ENCODE results near the gene DTD1. TPM values are rescaled to one million over a fixed set of nuclear protein-coding genes. Genes with fewer than 3 reads are reported as not detected.

Gene DTD1
- total RNA-seq, 2 donors from 2014 or later = 8.9 to 16.1 TPM

DNA sequence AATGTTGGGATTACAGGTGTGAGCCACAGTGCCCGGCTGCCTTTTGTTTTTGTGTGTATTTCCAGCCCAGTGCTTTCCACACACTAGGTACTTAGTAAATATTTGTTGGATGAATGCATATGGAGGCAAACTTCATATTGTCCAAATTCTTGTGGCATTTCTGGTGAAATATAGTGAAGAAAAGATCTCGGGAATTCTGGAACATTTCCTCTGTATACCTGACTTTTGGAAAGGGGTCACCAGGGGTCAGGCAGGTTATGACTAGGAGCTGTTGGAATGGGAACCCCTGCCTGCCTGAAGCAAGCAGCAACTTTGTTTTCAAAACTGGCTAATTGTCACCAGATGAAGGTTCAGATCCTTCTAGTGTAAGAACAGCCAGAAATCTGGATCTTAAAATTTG lies 213.7 kb downstream of the DTD1 start:
- ATAC-seq = no peak
- H3K4me3 ChIP-seq = no peak overlapping the region
- H3K4me1 ChIP-seq = no peaks in the 10 kb centered on the region
- DNase-seq = no peak
- no peak overlapping the region for H3K27ac ChIP-seq
- no peaks in the 10 kb centered on the region for H3K9me3 ChIP-seq
- intact Hi-C loops (cut with DNase I) = no loop called here
- no peaks in the 10 kb centered on the region for H3K27me3 ChIP-seq
- H3K36me3 ChIP-seq (replicated peaks in 1 of 2; ENCODE audit: insufficient read depth in 1 of 2, low read depth in 2 of 2) = no peaks in the 10 kb centered on the region
- WGBS, 2 donors = 65 to 70% methylated on average over 2 of the region's 2 CpGs
- TF ChIP-seq, protein P1, sequence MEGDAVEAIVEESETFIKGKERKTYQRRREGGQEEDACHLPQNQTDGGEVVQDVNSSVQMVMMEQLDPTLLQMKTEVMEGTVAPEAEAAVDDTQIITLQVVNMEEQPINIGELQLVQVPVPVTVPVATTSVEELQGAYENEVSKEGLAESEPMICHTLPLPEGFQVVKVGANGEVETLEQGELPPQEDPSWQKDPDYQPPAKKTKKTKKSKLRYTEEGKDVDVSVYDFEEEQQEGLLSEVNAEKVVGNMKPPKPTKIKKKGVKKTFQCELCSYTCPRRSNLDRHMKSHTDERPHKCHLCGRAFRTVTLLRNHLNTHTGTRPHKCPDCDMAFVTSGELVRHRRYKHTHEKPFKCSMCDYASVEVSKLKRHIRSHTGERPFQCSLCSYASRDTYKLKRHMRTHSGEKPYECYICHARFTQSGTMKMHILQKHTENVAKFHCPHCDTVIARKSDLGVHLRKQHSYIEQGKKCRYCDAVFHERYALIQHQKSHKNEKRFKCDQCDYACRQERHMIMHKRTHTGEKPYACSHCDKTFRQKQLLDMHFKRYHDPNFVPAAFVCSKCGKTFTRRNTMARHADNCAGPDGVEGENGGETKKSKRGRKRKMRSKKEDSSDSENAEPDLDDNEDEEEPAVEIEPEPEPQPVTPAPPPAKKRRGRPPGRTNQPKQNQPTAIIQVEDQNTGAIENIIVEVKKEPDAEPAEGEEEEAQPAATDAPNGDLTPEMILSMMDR (IDR thresholded peaks at IDR 0.05) = no peak
- TF ChIP-seq POLR2A (IDR thresholded peaks at IDR 0.05) = no peak

DNA sequence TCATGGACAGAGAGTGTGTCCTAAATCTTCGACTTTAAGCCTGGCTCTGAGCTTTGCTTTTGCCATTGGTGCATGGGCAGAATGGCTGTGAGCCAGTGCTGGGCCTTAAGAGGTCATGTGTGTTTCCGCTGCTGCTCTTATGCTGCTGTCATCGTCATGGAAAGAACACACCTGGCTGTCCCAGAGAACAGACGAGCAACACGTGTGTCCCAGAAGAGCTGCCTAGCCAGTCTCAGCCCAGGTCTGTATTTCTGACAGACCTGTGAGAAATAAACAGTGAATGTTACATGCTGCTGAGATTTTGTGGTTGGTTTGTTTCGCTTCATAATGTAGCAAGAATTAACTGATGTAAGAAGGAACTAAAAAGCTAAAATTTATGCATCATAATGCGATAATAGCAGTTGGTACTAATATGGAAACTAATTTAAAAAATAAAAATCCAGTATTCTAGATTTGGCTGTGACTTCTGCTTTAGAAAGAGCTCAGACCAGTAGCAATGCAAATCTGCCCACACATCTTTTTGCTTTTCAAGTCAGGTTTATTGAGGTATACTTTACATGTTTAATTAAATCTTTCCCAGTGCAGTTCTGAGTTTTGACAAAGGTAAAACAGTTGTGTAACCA lies 214.3 kb downstream of the DTD1 start:
- intact Hi-C loops (cut with DNase I) = no loop called here

DNA sequence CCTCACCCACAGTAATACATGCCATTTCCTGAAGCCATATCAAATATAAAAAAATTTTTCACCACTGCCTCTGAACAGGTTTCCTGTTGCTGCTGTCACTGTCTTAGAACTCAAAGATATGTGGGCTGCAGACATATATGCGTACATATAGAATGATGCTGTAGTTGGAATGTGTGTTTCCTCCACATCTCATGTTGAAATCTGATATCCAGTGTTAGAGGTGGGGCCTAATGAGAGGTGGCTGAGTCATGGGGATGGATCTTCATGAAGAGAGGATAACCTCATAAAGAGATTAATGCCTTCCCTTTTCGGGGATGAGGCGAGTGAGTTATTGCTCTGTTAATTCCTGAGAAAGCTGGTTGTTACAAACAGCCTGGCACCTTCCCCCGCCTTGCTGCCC lies 218.0 kb downstream of the DTD1 start:
- Histone ChIP-seq H3K4me1 (no peaks in the 10 kb centered on the region), H3K4me3 (no peak overlapping the region), H3K27me3 (no peaks in the 10 kb centered on the region), H3K27ac (no peak overlapping the region), H3K36me3 (replicated peaks in 1 of 2; ENCODE audit: insufficient read depth in 1 of 2, low read depth in 2 of 2) (no peaks in the 10 kb centered on the region), H3K9me3 (no peaks in the 10 kb centered on the region)
- no peak for ATAC-seq
- TF ChIP-seq, protein P1 (IDR thresholded peaks at IDR 0.05) = no peak
- no peak for TF ChIP-seq POLR2A (IDR thresholded peaks at IDR 0.05)
- DNase-seq = no peak
- WGBS, 2 donors = 67 to 80% methylated on average over 4 of the region's 4 CpGs
- intact Hi-C loops (cut with DNase I) = no loop called here

More for the DNA sequence above, 214.3 kb downstream of the DTD1 start:
- Histone ChIP-seq H3K9me3 (no peaks in the 10 kb centered on the region), H3K4me3 (no peak overlapping the region), H3K27me3 (no peaks in the 10 kb centered on the region), H3K4me1 (no peaks in the 10 kb centered on the region), H3K27ac (no peak overlapping the region), H3K36me3 (replicated peaks in 1 of 2; ENCODE audit: insufficient read depth in 1 of 2, low read depth in 2 of 2) (no peaks in the 10 kb centered on the region)
- ATAC-seq = no peak
- no peak for DNase-seq
- TF ChIP-seq, protein P1 (IDR thresholded peaks at IDR 0.05) = no peak
- no peak for TF ChIP-seq POLR2A (IDR thresholded peaks at IDR 0.05)
- 69 to 78% methylated on average over 7 of the region's 7 CpGs for whole genome bisulfite sequencing, 2 donors

DNA sequence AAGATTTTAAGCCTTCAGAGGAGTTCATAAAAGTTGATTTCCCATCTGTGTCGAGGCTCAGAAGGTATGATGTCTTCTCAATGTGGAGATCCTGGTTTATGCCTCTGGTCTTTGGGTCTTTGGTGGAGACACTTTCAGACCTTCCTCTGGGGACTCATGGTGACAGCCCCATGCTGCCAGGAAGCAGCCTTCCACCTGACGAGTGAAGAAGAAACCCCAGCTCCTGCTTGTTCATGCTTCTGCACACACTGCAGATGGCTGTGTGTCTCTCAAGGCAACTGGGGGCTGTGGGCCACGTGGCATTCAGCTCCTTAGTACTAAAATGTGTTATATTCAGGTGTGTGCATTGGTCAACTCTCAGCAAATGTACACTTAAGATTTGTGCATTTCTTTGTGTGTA lies 220.9 kb downstream of the DTD1 start:
- Histone ChIP-seq H3K27ac (no peak overlapping the region), H3K27me3 (no peaks in the 10 kb centered on the region), H3K4me3 (no peak overlapping the region), H3K9me3 (no peaks in the 10 kb centered on the region), H3K36me3 (replicated peaks in 1 of 2; ENCODE audit: insufficient read depth in 1 of 2, low read depth in 2 of 2) (no peaks in the 10 kb centered on the region), H3K4me1 (no peaks in the 10 kb centered on the region)
- DNase-seq (no peak), ATAC-seq (no peak)
- intact Hi-C loops (cut with DNase I) = no loop called here
- 40 to 41% methylated on average over 3 of the region's 3 CpGs for WGBS, 2 donors
- no peak for TF ChIP-seq POLR2A (IDR thresholded peaks at IDR 0.05)
- TF ChIP-seq, protein P1 (IDR thresholded peaks at IDR 0.05) = no peak

DNA sequence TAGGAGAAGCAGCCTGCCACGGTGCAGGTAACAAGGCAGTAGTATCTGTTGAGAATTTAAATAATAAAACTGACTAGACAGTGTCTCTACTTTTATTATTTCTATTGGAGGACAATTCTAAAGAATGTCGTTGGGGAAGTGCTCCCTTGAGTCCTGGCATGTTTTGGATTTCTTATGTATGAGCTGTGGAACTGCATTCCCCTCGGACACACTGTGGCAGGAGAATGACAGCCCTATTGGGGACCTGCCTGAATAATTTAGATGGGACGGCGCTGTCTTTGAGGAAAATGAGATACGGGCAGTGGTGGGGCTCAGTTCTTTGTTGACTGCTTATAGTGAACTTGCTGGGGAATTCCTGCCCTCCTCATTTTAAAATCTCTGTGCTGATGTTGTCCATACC lies 223.3 kb downstream of the DTD1 start:
- DNase-seq = no peak
- Histone ChIP-seq H3K4me3 (no peak overlapping the region), H3K4me1 (no peaks in the 10 kb centered on the region), H3K36me3 (replicated peaks in 1 of 2; ENCODE audit: insufficient read depth in 1 of 2, low read depth in 2 of 2) (no peaks in the 10 kb centered on the region), H3K9me3 (no peaks in the 10 kb centered on the region), H3K27me3 (no peaks in the 10 kb centered on the region), H3K27ac (no peak overlapping the region)
- intact Hi-C loops (cut with DNase I) = no loop called here
- no peak for ATAC-seq
- no peak for TF ChIP-seq POLR2A (IDR thresholded peaks at IDR 0.05)
- TF ChIP-seq, protein P1 (IDR thresholded peaks at IDR 0.05) = no peak
- WGBS, 2 donors = 75 to 80% methylated on average over 6 of the region's 6 CpGs
